ENCODE data around the gene BCL2.

Gene BCL2

GRCh38 chr18:63074981-63075404 lies 244.6 kb downstream of the BCL2 start:
- TF ChIP-seq CTCF (IDR thresholded peaks at IDR 0.05) (no peak), ZFX (IDR thresholded peaks at IDR 0.05; ENCODE audit: borderline replicate concordance) (no peak)
- H3K27ac ChIP-seq = peak overlapping the region; percentile 81

- no peak overlapping the region for H3K27ac ChIP-seq
- TF ChIP-seq CTCF (IDR thresholded peaks at IDR 0.05) = peak; percentile 41
- no peak for TF ChIP-seq ZFX (IDR thresholded peaks at IDR 0.05; ENCODE audit: borderline replicate concordance)
Observed at GRCh38 chr18:63073481-63073880, 246.1 kb downstream of the BCL2 start.
